HepG2 (cell line): ENCODE results near the gene ATP2B2. TPM values are rescaled to one million over a fixed set of nuclear protein-coding genes. Genes with fewer than 3 reads are reported as not detected.

Experiments used
- ESRRA ChIP-seq: sonication (generic); formaldehyde crosslinking; IDR thresholded peaks from 2 replicates; pipeline ENCODE4 v1.5.1; 2020; ENCODE audit warnings: mild to moderate bottlenecking, low read depth, missing genetic modification reagents
- GABPB1 ChIP-seq: IDR thresholded peaks from 2 replicates; pipeline ENCODE4 v1.6.1; 2016; ENCODE audit warnings: mild to moderate bottlenecking, missing genetic modification reagents, moderate library complexity, missing compliant biosample characterization
- HNF4A ChIP-seq: sonication (generic); formaldehyde crosslinking; IDR thresholded peaks from 2 replicates; pipeline ENCODE4 v1.4.0; 2020; ENCODE audit warnings: missing genetic modification reagents
- HOXA3 ChIP-seq: sonication (generic); formaldehyde crosslinking; IDR thresholded peaks from 2 replicates; pipeline ENCODE4 v1.5.0; 2020; ENCODE audit warnings: missing genetic modification reagents
- KAT7 ChIP-seq: IDR thresholded peaks from 2 replicates; pipeline ENCODE4 v1.6.1; 2018; ENCODE audit warnings: borderline replicate concordance, missing compliant biosample characterization
- MIXL1 ChIP-seq: IDR thresholded peaks from 2 replicates; pipeline ENCODE4 v1.6.1; 2016
- NR2C2 ChIP-seq: sonication (generic); formaldehyde crosslinking; IDR thresholded peaks from 2 replicates; pipeline ENCODE4 v1.4.0; 2020; ENCODE audit warnings: missing genetic modification reagents, mild to moderate bottlenecking, moderate library complexity, borderline replicate concordance
- RXRA ChIP-seq: sonication (generic); formaldehyde crosslinking; IDR thresholded peaks from 2 replicates; pipeline ENCODE4 v1.5.1; 2020; ENCODE audit warnings: missing genetic modification reagents
- SALL1 ChIP-seq: sonication (generic); formaldehyde crosslinking; IDR thresholded peaks from 2 replicates; pipeline ENCODE4 v1.8.0; 2022; ENCODE audit warnings: mild to moderate bottlenecking, missing genetic modification reagents
- TEAD3 ChIP-seq: optimal IDR thresholded peaks from 2 replicates; pipeline ENCODE3; 2016; ENCODE audit warnings: borderline replicate concordance
- ZKSCAN5 ChIP-seq: sonication (generic); formaldehyde crosslinking; IDR thresholded peaks from 2 replicates; pipeline ENCODE4 v1.5.1; 2020; ENCODE audit warnings: mild to moderate bottlenecking, missing genetic modification reagents
- ZMYM3 ChIP-seq: sonication (generic); formaldehyde crosslinking; IDR thresholded peaks from 2 replicates; pipeline ENCODE4 v1.5.1; 2020; ENCODE audit warnings: mild to moderate bottlenecking, missing genetic modification reagents
- ZNF3 ChIP-seq: IDR thresholded peaks from 2 replicates; pipeline ENCODE4 v1.7.0; 2017; ENCODE audit warnings: inconsistent platforms
- ZNF367 ChIP-seq: sonication (generic); formaldehyde crosslinking; IDR thresholded peaks from 2 replicates; pipeline ENCODE4 v1.4.0; 2020; ENCODE audit warnings: missing genetic modification reagents, borderline replicate concordance
- ZNF430 ChIP-seq: sonication (generic); formaldehyde crosslinking; IDR thresholded peaks from 2 replicates; pipeline ENCODE4 v1.9.0; 2021; ENCODE audit warnings: mild to moderate bottlenecking, missing genetic modification reagents
- ZNF577 ChIP-seq: sonication (generic); formaldehyde crosslinking; IDR thresholded peaks from 2 replicates; pipeline ENCODE4 v1.4.0; 2020; ENCODE audit warnings: mild to moderate bottlenecking, low read depth, missing genetic modification reagents, borderline replicate concordance
- ZNF609 ChIP-seq: sonication (generic); formaldehyde crosslinking; IDR thresholded peaks from 2 replicates; pipeline ENCODE4 v1.4.0; 2020; ENCODE audit warnings: mild to moderate bottlenecking, missing genetic modification reagents, borderline replicate concordance
- ZNF691 ChIP-seq: sonication (generic); formaldehyde crosslinking; IDR thresholded peaks from 2 replicates; pipeline ENCODE4 v1.4.0; 2020; ENCODE audit warnings: missing genetic modification reagents, low read depth, mild to moderate bottlenecking, borderline replicate concordance
- ZNF761 ChIP-seq: sonication (generic); formaldehyde crosslinking; conservative IDR thresholded peaks from 2 replicates; pipeline ENCODE4 v1.4.0; 2020; ENCODE audit warnings: mild to moderate bottlenecking, missing genetic modification reagents
- ZNF788 ChIP-seq: sonication (generic); formaldehyde crosslinking; IDR thresholded peaks from 2 replicates; pipeline ENCODE4 v1.5.0; 2020; ENCODE audit warnings: mild to moderate bottlenecking, missing genetic modification reagents, borderline replicate concordance
- polyA plus RNA-seq, 8 experiments: library from polyadenylated mRNA; depleted of rRNA in 3 of 8; stranded (reverse) in 7 of 8; unstranded in 1 of 8; fragments of >200 nt; fragmentation: Illumina TruSeq in 4 of 8; extraction: Trizol in 4 of 8; gene quantifications; 2 replicates each; pipeline versions ENCODE4 v1.2.1 to v1.2.3, GENCODE V29; 2011 to 2016; ENCODE audit warnings: low read depth in 4 of 8, missing spikeins in 1 of 8, mixed read lengths in 1 of 8; ENCODE audit not compliant: insufficient read depth in 1 of 8
- total RNA-seq, 5 experiments: library from RNA; depleted of rRNA; stranded (reverse); fragments of >200 nt; fragmentation: Illumina TruSeq; extraction: Trizol; gene quantifications; 2 replicates each; pipeline ENCODE4 v1.2.3, GENCODE V29; 2016; ENCODE audit warnings: low read depth in 1 of 5
- TF ChIP-seq, protein P1 (sequence below): sonication (generic); formaldehyde crosslinking; IDR thresholded peaks from 2 replicates; pipeline ENCODE4 v1.4.0; 2020; ENCODE audit warnings: missing genetic modification reagents; ENCODE audit errors: not compliant biosample characterization

ATP2B2 gene
- total and polyA plus RNA-seq, 2 of the 13 experiments (the other 11 are each of a cell fraction or from before 2014, with no cell fraction given) = 1.5 to 2.3 TPM

DNA sequence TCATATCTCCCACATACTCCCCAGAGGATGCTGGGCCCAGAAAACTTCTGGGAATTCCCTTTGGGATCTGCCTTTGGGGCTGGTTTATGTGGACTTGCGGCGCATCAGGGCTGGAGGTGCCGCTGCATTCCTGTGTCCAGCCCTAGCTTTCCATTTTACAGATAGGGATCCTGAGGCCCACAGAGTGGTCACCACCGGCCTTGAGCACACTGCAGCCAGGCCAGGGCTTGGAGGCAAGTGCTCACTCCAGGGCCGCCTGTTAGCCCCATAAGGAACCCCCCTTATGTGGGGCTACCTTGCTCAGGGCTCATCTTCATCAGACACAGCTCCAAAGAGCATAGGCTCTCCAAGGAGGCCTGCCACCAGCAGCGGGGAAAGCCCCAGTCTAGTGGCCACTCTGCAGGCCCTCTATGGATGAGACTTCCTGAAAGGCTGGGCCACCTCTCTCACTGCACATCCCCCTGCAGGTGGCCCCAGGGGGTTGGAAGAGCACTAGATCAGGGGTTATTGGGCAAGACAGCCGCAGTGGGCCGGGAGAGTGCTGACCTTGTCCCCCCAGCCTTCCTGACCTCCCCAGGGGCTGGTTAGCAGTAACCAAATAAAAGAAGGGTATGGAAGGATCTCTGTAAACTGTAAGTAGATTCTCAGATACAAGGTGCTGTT lies 9.2 kb upstream of the ATP2B2 start (continued):
- TF ChIP-seq ZNF609 (no peak), KAT7 (no peak), SALL1 (CRISPR knock-in tag) (peak; percentile 68), ZNF788 (CRISPR knock-in tag) (no peak), ZNF691 (CRISPR knock-in tag) (0 out of 2 replicates have a peak, but pooled peaks have one; percentile 55), GABPB1 (peak; percentile 26; the same call in 1 of the 2 replicates), ZNF367 (CRISPR knock-in tag) (no peak), ZNF3 (CRISPR knock-in tag) (no peak), ESRRA (CRISPR knock-in tag) (peak; percentile 89), TEAD3 (CRISPR knock-in tag) (no peak), RXRA (CRISPR knock-in tag) (no peak), ZNF577 (CRISPR knock-in tag) (no peak), ZMYM3 (CRISPR knock-in tag) (peak; percentile 57), ZNF430 (CRISPR knock-in tag) (peak; percentile 100), HOXA3 (peak; percentile 16; the same call in 1 of the 2 replicates), MIXL1 (CRISPR knock-in tag) (peak; percentile 59; the same call in 1 of the 2 replicates), HNF4A (peak; percentile 61; the same call in 1 of the 2 replicates), ZKSCAN5 (no peak), ZNF761 (CRISPR knock-in tag) (no peak), NR2C2 (CRISPR knock-in tag) (peak; percentile 48; the same call in 1 of the 2 replicates)
- TF ChIP-seq, protein P1, sequence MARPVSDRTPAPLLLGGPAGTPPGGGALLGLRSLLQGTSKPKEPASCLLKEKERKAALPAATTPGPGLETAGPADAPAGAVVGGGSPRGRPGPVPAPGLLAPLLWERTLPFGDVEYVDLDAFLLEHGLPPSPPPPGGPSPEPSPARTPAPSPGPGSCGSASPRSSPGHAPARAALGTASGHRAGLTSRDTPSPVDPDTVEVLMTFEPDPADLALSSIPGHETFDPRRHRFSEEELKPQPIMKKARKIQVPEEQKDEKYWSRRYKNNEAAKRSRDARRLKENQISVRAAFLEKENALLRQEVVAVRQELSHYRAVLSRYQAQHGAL (CRISPR knock-in tag) = no peak
